Brain pericyte (primary cell): Measurements from ENCODE around the gene ZNF490.
"Not testable (repeated sequence)": the region's sequence is repeated elsewhere in the genome, so short reads cannot be mapped to it uniquely, and the experiment has no call there.

Source experiments
- DNase-seq: peaks from one replicate; pipeline ENCODE4 v3.0.0-alpha.2; 2012; ENCODE audit warnings: low read depth, low spot score

The ZNF490 gene

DNA sequence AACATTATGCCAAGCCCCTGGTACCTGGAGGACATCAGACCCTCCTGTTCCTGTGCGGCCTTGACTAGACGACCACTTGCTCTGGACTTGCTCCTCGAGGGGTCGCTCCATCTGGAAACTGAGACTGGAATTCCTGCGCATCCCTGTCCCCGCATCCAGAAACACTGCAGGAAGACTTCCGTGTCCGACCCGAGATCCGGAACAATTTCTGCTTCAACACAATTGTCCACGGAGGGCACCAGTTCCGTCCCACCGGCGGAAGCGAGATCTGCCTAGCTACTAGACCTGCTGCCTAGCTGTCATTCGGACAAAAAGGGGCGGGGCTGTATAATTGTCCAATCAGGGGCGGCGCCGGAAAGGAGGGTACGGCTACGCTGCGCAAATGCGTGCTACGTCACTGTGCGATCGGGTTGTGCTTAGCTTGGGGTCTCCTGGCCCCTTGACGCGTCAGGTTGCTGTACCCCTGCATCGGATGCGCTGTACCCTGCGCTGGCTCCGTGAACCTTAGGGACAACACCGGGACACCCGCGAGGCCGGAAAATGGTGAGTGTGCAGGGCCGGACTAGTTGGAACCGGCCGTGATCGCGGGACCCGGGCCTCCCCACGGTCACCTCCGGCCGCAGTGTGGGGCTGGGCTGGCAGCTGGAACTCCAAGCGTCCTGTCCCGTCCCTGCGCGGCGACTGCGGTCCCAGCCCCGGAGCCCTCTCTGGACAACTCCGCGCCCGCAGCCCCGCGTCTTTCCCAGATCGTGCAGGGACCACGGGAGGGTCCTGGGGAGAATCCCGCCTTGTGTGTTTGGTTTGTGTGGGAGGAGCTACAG is at the start of gene ZNF490, which contains the start of gene ZNF791:
ZNF490 (minus strand) TSS at position 274 of the 821 bp plus-strand sequence; CDS start at position 141, 133 bp downstream.
ZNF791 (plus strand) TSS at position 381 of the 821 bp plus-strand sequence; CDS start at position 541, 160 bp downstream.
- DNase-seq, result peak; percentile 89

GRCh38 chr19:12657966-12658365 is 47.4 kb upstream of the ZNF490 start:
- no peak for DNase-seq

- no peak for DNase-seq
Measured at GRCh38 chr19:12656899-12657571, 46.4 kb upstream of the ZNF490 start.

DNA sequence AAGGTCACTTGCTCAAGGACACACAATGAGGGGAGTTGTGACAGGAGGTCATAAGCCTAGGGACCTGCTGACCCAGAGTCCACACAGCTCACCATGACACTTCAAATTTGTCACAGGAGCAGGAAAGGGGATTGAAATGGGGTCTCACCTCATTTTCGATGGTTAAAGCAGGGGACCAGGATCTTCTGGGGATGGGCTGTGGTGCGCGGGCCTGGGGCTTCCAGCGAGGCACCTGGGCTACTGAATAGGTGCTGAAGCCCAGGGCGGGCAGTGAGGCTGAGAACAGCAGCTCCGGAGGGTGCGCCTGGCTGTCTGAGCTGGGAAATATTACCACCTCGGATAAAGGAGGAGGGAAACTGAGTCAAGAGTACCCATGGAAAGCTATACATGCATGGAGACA is 44.9 kb upstream of the ZNF490 start:
- no peak for DNase-seq

DNA sequence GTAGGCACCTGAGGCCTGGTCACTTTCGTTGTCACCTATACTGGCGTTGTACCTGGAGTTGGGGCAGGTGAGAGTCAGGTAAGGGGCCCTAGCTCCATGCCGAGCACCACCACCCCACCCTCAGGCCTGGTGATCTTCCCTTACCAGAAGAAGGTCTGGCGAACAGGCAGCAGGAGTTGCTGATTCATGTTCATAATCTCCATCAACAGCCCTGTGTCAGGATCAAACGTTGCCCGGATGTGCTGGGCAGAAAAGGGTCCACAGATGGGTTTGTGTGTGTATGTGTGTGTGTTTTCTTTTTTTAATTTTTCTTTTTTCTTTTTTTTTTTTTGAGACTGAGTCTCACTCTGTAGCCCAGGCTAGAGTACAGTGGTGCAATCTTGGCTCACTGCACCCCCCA is 41.6 kb upstream of the ZNF490 start:
- DNase-seq, result no peak

- DNase-seq, result no peak
Measured at GRCh38 chr19:12649941-12650340, 39.3 kb upstream of the ZNF490 start.

DNA sequence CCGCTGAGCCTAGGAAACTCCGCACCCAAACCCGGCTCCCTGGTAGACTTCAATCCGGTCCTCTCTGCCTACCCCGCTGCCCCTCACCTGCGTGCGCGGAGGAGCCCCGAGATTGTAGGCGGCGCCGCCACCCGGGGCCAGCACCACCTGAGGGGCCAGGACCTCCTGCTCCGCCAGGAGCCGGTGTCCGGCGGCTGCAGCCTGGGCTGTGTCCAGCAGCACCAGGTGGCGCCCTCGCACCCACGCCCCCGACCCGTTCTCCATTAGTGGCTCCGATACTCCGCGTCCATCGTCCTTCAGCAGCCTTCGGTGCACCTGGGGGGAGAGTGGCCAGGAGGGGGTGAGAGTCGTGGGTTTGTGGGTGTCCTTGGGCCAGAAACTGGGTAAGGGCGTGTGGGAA is 37.5 kb upstream of the ZNF490 start:
- no peak for DNase-seq

DNA sequence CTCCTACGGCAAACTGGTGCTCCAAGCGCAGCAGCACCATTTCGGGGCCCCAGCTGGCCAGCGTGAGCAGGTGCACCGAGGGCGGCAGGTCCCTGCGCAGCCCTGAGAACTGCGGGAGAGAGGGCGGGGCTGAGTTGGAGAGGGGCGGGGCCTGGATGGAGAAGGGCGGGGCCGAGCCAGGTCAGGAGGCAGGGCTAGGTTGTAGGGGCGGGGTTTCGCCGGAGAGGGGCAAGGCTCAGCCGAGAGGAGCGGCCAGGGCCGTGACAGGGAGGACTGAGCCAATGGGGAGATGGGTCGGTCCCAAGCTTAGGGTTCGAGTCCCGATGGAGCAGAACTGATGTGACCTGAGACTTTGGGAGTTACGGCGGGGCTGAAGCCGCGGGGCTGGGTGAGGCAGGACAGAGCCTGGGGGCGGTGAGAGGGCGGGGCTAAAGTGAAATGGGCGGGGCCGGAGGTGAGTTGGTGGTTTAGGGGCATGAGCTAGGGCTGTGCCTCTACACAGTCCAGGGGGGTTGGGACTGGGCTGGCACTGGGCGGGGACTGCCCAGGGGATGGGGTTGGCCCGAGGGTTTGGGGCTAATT is 37.0 kb upstream of the ZNF490 start:
- no peak for DNase-seq

GRCh38 chr19:12647047-12647446 is 36.4 kb upstream of the ZNF490 start:
- DNase-seq, result no peak

DNA sequence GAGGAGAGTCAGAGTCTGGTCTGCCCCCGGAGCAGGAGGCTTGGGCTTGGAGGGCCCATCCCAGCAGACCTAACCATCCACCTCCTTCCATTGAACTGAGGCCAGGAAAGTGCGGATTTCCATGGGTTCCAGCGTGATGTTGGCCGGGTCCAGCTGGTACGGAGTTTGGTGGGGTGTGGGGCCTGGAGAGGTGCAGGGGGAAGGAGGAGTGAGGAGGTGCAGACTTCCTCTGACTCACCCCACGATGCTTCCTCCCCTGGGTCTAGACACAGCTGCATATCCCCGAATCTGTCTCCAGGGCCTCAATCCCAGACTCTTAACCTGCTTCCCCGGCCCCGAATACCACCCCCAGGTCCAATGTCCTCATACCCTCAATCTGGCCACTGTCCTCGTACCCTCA is 35.9 kb upstream of the ZNF490 start:
- DNase-seq, result no peak

DNA sequence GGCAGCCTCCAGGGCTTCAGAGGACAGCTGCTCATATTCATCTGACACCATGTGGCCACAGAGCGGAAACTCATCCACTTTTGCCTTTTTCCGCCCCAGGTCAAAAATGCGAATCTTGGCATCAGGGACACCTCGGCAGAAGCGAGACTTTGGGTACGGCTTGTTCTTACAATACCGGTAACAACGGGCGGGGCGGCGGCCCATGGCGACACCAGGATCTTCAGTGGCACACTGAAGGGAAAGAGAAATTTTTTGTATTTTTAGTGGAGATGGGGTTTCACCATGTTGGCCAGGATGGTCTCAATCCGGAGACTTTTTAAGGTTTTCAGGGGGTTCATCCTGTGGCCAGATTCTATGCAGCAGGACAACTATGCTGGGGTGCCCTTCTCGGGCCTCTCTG is 33.1 kb upstream of the ZNF490 start:
- DNase-seq, result not testable (repeated sequence)

DNA sequence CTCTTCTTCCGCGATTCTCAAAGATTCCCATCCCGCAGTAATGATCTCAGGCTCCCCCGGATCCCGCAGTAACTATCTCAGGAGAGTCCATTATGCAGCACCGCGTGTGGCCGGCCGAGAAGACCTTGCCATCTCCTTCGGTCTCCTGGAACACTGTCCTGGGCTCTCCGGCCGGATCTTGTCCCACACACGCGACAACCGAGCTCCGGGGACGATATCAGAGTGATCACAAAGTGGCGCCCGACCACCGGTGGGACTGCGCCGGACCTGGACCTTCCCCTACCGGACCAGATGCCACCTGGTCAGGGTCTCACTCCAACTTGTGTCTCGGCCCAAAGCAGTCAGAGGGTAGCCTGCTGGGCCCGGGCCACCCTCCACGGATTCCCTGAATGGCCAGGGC is 31.9 kb upstream of the ZNF490 start:
- DNase-seq, result no peak

DNA sequence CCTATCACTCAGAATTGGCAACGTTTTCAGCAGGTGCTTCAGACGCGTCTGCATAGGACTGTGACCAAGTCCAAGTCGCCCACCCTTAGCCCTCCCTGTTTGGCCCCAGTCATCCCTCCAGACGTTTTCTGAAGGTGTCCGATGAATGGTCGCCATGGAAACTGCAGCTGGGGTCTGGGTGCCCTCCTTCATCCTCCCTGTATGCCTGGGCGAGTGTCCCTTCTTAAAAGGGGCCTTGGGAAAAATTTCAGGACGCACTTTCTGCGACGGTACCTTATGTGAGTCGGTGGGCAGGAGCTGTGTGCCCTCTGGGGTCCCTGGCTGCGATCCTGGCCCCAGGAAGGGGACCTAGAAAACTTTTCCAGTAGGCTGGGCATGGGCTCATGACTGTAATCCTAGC is 30.8 kb upstream of the ZNF490 start:
- no peak for DNase-seq

DNA sequence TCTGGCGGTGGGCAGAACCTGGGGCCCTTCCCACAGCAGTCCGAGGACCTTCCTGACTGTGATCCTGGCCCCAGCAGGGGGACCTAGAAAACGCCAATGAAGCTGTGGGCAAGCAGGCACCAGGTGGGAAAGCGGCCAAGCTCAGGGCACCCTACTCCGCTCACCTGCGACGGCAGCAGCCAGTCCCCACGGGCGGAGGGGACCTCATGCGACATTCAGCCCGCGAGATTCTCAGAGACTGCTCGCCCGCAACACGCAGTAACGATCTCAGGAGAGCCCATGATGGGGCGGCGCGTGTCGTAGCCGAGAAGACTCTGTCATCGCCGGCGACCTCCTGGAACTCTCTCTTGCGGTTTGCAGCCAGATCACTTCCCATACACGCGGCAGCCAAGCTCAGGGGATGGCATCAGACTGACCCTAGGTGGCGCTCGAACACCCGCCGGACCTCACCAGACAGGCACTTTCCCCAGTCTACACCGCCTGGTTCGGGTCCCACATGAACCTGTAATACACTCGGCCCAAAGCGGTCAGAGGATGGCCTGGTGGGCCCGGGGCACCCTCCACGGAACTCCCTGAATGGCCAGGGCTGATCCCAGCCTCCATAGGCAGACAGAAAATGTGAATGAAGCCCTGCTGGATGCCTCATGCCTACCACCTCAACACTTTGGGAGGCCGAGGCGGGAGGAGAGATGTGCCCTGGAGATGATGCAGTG is 29.4 kb upstream of the ZNF490 start:
- peak; percentile 5 for DNase-seq

DNA sequence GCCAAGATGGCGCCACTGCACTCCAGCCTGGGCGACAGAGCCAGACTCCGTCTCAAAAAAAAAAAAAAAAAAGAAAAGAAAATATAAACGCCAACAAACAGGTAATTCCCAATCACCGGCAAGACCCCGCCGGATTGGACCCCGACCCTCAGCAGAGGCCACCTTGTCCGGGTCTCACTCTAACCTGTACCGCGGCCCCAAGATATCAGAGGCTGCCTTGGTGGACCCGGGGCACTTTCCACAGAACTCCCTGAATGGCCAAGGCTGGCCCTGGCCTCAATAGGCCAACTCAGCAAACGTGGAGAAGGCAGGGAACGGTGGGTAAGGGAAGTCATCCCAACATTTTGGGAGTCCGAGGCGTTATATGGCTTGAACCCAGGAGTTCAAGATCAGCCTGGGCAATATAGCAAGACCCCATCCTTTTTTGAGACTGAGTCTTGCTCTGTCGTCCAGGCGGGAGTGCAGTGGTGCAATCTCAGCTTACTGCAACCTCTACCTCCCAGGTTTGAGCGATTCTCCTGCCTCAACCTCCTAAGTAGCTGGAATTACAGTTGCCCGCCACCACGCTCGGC is 28.1 kb upstream of the ZNF490 start:
- DNase-seq, result no peak

DNA sequence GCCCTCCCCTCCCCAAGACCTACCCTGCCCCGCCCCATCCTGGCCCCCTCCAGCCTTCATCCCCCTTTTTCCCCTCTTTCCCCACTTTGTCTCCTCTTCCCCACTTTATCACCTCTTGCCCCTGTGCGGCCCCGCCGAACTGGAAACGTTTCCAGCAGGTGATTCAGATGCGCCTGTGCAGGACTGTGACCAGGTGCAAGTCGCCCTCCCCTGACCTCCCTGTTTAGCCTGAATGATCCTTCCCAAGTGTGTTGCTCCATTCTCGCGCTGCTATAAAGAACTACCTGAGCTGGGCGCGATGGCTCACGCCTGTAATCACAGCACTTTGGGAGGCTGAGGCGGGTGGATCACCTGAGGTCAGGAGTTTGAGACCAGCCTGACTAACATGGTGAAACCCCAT is 26.0 kb upstream of the ZNF490 start:
- DNase-seq, result no peak

GRCh38 chr19:12629215-12629614 is 18.6 kb upstream of the ZNF490 start:
- DNase-seq, result no peak

DNA sequence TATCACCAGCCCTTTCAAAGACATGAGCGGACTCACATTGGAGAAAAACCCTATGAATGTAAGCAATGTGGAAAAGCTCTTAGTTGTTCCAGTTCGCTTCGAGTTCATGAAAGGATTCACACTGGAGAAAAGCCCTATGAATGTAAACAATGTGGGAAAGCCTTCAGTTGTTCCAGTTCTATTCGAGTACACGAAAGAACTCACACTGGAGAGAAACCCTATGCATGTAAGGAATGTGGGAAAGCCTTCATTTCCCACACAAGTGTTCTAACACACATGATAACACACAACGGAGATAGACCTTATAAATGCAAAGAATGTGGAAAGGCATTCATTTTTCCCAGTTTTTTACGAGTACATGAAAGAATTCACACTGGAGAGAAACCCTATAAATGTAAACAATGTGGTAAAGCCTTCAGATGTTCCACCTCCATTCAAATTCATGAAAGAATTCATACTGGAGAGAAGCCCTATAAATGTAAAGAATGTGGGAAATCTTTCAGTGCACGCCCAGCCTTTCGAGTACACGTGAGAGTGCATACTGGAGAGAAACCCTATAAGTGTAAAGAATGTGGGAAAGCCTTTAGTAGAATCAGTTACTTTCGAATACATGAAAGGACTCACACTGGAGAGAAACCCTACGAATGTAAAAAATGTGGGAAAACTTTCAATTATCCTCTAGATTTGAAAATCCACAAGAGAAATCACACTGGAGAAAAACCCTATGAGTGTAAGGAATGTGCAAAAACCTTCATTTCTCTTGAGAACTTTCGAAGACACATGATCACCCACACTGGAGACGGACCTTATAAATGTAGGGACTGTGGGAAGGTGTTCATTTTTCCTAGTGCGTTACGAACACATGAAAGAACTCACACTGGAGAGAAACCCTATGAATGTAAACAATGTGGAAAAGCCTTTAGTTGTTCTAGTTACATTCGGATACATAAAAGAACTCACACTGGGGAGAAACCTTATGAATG is 17.7 kb upstream of the ZNF490 start:
- no peak for DNase-seq

DNA sequence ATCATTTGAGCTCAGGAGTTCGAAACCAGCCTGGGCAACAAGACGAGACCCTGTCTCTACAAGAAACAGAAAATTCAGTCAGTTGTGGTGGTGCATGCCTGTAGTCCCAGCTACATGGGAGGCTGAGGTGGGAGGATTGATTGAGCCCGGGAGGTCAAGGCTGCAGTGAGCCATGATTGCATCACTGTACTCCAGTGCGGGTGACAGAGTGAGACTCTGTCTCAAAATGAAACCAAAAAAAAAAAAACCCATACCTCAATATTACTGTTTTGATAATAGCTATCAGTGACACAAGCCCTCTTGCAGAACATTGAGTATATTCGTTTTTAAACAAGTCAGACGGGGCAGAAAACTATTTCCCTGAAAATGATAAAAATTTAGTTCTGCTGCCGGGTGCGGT is 16.3 kb upstream of the ZNF490 start:
- no peak for DNase-seq

DNA sequence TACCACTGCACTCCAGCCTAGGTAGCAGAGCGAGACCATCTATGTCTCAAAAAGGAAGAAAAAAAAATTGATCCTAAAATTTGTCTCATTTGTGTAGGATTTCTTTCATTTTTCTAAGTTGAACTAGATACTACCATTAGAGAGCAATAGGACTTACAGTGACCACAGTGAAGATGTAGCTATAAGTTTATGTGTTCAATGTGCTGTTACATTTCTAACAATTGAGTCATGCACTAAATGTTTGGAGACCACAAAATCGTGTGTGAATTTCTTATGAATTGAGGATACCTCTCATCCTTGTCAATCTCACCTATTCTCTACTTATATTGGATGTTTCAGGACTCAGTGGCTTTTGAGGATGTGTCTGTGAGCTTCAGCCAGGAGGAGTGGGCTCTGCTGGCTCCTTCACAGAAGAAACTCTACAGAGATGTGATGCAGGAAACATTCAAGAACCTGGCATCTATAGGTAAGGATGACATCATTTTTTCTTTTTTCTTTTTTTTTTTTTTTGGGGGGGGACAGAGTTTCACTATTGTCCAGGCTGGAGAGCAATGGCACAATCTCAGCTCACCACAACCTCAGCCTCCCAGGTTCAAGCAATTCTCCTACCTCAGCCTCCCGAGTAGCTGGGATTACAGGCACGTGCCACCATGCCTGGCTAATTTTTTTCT is 12.9 kb upstream of the ZNF490 start:
- DNase-seq, result no peak
